CD4-positive, alpha-beta T cell treated with Interleukin-17A for 1 hour (primary cell): Measurements from ENCODE around the gene COL27A1.

Experiments used
- DNase-seq: peaks from one replicate; pipeline ENCODE4 v3.0.0-alpha.2; 2020

COL27A1 gene

GRCh38 chr9:114207845-114208244 is 52.5 kb downstream of the COL27A1 start:
- DNase-seq, result no peak

DNA sequence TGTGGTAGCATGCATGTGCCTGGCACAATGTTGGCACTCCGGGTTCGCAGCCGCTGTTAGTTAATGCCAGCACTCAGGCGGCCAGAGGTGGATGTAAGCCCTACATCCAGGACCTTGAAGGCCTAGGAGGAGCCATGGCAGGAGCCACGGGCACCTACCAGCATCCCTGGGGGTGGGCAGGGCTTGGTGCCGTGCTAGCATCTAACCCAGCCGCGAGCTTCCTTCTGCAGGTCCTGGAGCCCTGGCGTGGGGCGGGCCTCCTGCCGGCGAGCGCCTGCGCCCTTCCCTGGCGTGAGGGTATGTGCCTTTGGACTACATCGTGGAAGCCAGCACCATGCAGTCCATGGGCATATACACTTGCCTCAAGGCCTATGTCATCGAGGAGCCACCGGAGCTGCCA is 53.8 kb downstream of the COL27A1 start:
- DNase-seq, result no peak

- no peak for DNase-seq
These were observed 54.8 kb downstream of the COL27A1 start for GRCh38 chr9:114210136-114210535.

DNA sequence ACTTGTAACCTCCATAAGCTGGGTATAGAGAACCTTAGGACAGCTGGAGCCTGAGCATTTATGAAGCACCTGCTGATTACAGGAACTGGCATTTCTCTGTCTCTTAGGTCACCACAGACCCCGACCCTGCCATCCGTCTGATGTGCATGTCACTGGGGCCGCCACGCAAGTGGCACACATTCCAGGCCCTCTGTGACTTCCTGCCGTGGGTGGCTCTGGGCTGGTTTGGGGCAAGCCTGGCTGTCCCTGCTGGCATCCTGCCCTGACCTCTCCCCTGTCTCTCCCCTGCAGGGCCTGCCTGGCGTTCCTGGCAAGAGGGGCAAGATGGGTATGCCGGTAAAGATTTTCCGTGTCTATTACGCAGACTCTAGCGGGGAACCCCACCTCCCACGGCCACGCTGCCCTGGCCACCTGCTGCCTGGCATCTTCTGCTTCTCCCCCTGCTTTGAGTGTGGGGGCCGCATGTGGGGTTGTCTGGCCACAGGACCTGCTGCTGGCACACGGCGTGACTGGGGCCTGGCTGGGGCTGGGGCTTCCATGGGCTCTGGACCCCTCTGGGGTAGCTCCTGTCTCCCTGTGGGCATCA is 55.4 kb downstream of the COL27A1 start:
- no peak for DNase-seq

DNA sequence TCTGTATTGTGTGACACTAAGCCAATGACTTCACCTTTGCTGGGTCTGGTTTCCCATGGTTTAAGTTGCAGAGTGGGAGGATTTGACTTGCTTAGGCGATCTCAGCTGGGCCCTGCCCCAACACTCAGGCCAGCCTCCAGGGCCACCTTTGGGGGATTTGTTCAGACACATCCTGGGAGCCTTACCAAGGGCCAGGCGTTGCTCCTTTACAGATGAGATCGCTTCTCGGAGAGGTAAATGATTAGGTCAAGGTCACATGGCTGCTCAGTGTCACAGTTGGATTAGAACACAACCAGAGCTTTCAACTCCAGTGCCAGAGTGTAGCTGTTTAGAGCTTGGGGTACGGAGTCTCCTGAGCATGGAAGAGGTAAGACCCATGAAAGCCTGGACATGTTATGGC is 57.5 kb downstream of the COL27A1 start:
- DNase-seq, result no peak

DNA sequence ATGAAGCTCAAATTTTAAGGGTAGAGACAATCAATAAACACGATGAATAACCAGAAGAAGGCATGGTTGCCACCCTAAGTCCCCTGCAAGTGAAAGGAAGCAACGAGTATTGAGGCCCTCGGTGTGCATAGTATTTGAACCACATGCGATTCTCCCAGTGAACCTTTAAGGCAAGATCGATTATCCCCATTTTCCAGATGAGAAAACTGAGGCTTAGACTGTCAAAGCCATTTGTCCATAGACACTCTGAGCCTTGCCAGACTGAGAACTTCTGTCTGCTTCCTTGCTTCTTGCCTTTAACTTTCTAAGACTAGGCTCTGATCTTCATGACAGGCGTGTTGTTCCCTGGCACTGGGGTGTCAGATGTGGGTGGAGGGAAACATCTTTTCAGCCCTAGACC is 58.2 kb downstream of the COL27A1 start:
- no peak for DNase-seq

GRCh38 chr9:114214181-114214580 is 58.8 kb downstream of the COL27A1 start:
- no peak for DNase-seq

GRCh38 chr9:114214686-114215414 is 59.5 kb downstream of the COL27A1 start:
- DNase-seq, result no peak

DNA sequence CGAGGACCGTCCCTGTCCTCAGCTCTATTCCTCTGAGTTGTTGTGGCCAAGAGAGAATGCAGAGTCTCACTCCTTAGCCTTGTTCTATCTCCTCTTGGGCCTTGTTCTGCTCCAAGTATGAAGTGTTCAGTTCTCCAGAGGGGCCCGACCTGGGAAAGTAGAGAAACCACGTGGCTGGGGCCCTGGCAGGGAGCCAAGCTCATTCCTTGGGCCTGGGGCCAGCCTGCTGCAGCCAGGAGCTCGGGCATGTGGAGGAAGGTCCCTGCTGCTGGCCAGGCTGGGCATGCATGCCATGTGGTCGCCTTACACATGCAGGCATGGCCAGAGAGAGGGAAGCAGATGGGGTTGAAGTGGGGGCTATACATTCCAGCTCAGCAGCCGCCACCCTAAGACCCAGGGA is 60.7 kb downstream of the COL27A1 start:
- DNase-seq, result no peak

- no peak for DNase-seq
These were observed 61.6 kb downstream of the COL27A1 start for GRCh38 chr9:114216976-114217375.

DNA sequence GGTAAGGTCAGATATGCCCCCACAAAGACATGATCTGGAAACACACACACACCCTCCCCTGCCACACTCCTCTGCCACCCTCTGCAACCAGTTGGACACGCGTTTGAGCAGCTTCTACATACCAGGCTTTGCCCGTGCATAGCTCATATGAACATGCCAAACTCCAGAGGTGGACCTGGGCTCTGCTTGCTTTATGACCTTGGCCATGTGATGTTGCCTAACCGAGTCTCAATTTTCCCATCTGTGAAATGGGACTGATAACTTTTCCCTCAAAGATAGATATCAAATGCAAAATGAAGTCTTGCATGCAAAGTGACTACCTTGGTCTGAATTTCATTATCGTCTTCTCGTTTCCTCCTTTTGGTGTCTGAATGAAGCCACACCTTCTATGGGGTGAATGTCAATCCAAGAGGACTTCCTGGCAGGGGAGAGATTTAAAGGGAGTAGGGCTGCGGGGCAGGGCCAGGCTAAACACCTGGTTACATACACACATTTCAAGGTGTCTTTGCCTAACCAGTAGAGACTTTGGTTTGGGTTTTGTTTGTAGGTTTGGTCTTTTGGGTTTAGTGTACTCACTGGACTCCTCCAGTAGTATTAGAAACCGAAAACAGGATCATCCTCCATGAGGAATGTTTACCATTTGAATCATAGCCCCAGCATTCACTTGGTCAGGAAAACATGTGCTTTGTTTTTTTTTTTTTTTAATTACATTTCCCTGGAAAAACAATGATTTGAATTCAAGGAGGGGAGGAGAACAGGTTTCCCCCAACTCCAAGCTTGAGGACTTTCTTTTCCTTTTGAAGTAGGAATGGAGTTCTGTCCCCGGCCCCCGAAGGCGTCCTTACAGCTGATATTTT is 63.2 kb downstream of the COL27A1 start:
- no peak for DNase-seq

DNA sequence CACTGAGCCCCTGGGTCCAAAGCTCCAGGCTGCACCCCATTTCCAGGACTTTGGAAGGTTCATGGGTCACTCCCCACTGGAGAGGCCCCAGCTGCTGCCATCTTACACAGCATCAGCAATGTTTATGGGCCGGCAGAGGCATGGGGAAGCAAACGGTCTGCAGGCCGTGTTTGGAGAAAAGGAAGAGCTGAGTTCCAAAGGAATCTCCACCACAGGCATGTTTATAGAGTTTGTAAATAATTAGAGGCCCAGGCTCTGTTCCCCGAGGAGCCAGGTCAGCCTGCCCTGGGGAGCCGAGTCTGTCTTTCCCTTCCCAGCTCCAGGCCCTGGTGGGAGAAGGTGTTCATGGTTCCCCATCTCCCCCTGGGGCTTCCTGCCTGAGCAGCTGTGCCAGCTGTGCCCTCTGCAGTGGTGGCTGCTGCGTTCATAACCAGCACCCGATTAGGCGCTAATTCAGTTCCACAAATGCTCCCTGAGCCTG is 64.8 kb downstream of the COL27A1 start:
- DNase-seq, result no peak

GRCh38 chr9:114221706-114222465 is 66.5 kb downstream of the COL27A1 start:
- DNase-seq, result no peak

GRCh38 chr9:114223564-114224246 is 68.4 kb downstream of the COL27A1 start:
- DNase-seq, result no peak

DNA sequence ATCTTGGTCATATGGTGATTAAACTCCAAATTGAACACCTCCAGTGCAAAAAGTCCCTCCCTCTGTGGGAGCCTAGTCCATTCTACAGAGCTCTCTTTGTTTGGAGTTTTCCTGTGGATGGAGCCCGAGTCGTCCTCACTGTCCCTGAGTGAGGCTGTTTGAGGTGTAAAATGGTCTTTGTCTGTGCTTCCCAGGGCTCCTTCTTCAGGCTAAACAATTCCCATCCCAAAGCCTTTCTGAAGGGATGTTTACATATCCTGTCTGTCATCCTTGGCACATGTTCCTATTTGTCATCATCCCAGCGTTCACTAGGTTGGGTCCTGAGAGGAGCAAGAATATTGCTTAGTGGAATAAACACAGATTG is 68.9 kb downstream of the COL27A1 start:
- no peak for DNase-seq

DNA sequence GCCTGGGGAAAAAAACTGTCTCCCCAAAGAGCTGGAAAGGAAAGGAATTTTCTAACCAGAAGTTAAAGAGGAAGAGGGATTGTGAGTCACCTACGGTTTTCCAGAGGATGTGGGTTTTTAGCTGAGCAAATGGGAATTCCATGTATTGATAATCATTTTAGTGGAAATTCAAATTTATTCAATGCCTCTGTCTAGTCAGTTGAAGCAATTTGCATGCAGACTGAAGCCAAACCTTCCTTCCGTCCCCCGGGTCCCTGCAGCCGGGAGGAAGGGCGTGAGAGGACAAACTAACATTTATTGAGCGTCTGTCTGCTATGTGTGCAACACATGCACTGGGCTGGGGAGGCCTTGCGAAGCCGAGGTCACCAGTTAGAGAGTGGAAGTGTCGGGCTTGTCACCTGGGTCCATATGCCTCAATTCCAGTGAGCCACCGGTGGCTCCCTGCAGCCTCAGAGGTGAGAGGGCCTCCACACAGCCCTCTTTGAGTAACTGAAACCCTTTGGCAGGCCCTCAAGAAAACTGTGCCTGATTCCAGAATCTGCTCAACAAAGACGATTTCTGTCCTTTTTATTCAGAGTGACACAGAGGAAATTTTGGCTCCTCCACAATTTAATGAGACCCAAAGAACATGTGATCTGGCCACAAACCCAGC is 70.3 kb downstream of the COL27A1 start:
- no peak for DNase-seq

DNA sequence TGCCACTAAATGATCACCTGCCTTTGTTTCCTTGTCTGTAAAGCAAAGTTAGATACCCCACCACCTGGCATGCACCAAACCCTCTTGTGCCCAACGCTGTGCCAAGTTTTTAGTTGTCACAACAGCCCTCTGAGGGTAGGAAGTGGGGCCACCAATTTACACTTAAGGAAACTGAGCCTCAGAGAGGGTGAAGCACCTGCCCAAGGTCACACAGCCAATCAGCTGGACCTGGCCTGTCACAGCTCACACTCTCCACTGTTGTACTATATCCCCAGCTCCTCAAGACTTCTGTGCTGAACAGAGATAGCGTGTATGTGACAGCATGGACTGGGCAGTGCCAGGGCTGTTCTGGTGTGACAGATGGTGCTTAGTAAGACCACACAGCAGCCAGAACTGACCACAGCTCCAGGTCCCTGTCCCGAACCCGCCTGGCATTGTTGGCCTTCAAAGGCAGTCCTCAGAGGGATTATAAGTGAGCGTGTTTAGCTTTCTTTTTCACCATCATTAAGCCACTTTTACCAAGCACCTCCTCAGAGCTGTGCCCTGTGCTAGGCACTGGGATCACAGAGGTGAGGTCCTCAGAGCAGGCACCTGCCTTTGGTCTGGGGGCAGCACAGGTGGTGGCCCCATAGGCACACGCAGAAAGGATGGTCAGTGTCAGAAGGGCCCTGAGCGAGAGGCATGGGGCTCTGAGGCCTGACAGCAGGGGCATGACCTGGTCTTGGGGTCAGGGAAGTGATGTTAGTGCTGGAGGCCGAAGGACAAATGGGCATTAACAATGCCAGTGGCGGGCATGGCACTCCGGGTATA is 71.1 kb downstream of the COL27A1 start:
- DNase-seq, result no peak

DNA sequence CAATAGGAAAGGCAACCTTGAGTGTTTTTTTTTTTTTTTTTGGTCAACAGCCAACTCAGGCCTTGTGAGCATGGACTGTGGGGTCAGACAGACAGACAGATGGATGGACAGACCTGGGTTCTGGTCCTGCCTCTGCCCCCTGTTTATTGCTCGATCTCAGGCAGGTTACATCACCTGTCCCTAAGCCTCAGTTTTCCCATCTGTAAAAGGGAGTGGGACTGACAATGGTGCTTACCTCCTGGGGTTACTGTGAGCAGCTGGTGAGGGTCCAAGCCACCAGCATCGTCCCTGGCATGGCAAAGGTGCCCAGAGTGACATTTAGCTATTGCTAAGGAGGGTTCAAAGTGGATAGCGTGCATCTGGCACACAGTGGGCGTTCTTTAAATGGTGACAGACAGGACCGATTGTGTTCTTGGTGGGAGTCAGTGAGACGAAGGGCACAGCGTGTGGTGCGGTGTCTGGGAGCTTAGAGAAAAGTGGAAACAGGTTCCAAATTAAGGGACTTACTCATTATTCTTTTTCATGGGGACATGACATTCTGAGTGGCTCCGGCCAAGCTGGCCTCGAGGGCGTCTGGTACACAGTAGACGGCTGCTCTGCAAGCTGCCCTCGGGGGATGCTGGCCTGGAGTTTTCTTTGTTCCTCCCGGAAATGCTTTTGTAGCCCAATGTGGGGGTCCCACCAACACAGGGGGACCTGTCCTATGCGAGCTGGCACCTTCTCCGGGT is 72.1 kb downstream of the COL27A1 start:
- DNase-seq, result no peak

GRCh38 chr9:114228016-114228808 is 72.9 kb downstream of the COL27A1 start:
- no peak for DNase-seq
